GM19328 (cell line): Measurements from ENCODE around the gene ZBTB42.

Experiments
- ATAC-seq: cut with Tn5 transposase; IDR thresholded peaks from one replicate; pipeline ENCODE4 v1.9.1; 2021; ENCODE audit warnings: mild to moderate bottlenecking, moderate library complexity; ENCODE audit not compliant: unreplicated experiment

The ZBTB42 gene

GRCh38 chr14:104794631-104794992 is 6.3 kb upstream of the ZBTB42 start:
- peak; percentile 13 for ATAC-seq

- peak; percentile 39 for ATAC-seq
Observed at GRCh38 chr14:104794993-104795780, 5.7 kb upstream of the ZBTB42 start, which contains the start of gene AKT1. TSS of gene AKT1 (minus strand) at chr14:104795748. CDS start at chr14:104792643, 3,105 bp downstream.

- peak; percentile 47 for ATAC-seq
Observed at GRCh38 chr14:104795781-104796686, 4.9 kb upstream of the ZBTB42 start.

GRCh38 chr14:104796687-104797081 is 4.2 kb upstream of the ZBTB42 start:
- ATAC-seq, result no peak

GRCh38 chr14:104797115-104798044 is 3.5 kb upstream of the ZBTB42 start:
- ATAC-seq, result no peak

- no peak for ATAC-seq
Observed at GRCh38 chr14:104798300-104799243, 2.3 kb upstream of the ZBTB42 start.

- ATAC-seq, result no peak
Observed at GRCh38 chr14:104799244-104800014, 1.5 kb upstream of the ZBTB42 start.

GRCh38 chr14:104800015-104800770 is 708 bp upstream of the ZBTB42 start:
- peak; percentile 51 for ATAC-seq

GRCh38 chr14:104801520-104802393 is 856 bp downstream of the ZBTB42 start:
- no peak for ATAC-seq

GRCh38 chr14:104802394-104803184 is 1.7 kb downstream of the ZBTB42 start:
- no peak for ATAC-seq

- no peak for ATAC-seq
Observed at GRCh38 chr14:104803280-104803911, 2.5 kb downstream of the ZBTB42 start.

GRCh38 chr14:104803912-104804410 is 3.1 kb downstream of the ZBTB42 start:
- no peak for ATAC-seq

- no peak for ATAC-seq
Observed at GRCh38 chr14:104804481-104805325, 3.8 kb downstream of the ZBTB42 start.

GRCh38 chr14:104805326-104805678 is 4.4 kb downstream of the ZBTB42 start:
- ATAC-seq, result no peak
